22Rv1 (cell line): ENCODE measurements around the gene NXPE4.
"Not testable (repeated sequence)": the region's sequence is repeated elsewhere in the genome, so short reads cannot be mapped to it uniquely, and the experiment has no call there.

Experiments used
- H3K27ac ChIP-seq: fragments of 450-650 bp; 2 replicates; pipeline ENCODE4 v1.5.1; 2017
- ZFX ChIP-seq: fragments of 450-650 bp; IDR thresholded peaks from 2 replicates; pipeline ENCODE4 v1.6.1; 2017; ENCODE audit warnings: antibody characterized with exemption, borderline replicate concordance
- TF ChIP-seq, protein P1 (sequence below): fragments of 450-650 bp; IDR thresholded peaks from 2 replicates; pipeline ENCODE4 v1.5.1; 2017; ENCODE audit warnings: mild to moderate bottlenecking

NXPE4 gene

DNA sequence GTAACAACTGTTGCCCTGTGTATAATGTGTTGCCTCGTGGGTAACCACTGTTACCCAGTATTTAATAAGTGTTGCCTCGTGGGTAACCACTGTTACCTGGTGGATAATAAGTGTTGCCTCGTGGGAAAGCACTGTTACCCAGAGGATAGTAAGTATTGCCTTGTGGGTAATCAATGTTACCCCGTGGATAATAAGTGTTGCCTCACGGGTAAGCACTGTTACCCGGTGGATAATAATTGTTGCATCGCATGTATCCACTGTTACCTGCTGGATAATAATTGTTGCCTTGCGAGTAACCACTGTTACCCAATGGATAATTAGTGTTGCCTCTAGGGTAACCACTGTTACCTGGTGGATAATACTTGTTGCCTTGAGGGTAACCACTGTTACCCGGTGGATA is 17.1 kb upstream of the NXPE4 start:
- no peak for TF ChIP-seq ZFX
- TF ChIP-seq, protein P1, sequence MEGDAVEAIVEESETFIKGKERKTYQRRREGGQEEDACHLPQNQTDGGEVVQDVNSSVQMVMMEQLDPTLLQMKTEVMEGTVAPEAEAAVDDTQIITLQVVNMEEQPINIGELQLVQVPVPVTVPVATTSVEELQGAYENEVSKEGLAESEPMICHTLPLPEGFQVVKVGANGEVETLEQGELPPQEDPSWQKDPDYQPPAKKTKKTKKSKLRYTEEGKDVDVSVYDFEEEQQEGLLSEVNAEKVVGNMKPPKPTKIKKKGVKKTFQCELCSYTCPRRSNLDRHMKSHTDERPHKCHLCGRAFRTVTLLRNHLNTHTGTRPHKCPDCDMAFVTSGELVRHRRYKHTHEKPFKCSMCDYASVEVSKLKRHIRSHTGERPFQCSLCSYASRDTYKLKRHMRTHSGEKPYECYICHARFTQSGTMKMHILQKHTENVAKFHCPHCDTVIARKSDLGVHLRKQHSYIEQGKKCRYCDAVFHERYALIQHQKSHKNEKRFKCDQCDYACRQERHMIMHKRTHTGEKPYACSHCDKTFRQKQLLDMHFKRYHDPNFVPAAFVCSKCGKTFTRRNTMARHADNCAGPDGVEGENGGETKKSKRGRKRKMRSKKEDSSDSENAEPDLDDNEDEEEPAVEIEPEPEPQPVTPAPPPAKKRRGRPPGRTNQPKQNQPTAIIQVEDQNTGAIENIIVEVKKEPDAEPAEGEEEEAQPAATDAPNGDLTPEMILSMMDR, result no peak
- no peak overlapping the region for H3K27ac ChIP-seq

DNA sequence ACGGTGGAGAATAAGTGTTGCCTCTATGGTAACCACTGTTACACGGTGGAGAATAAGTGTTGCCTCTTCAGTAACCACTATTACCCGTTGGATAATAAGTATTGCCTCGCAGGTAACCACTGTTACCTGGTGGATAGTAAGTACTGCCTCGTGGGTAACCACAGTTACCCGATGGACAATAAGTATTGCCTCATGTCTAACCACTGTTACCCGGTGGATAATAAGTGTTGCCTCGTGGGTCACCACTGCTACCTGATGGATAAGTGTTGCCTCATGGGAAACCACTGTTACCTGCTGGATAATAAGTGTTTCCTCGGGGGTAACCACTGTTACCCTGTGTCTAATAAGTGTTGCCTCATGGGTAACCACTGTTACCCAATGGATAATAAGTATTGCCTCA is 16.6 kb upstream of the NXPE4 start:
- H3K27ac ChIP-seq, result not testable (repeated sequence)

DNA sequence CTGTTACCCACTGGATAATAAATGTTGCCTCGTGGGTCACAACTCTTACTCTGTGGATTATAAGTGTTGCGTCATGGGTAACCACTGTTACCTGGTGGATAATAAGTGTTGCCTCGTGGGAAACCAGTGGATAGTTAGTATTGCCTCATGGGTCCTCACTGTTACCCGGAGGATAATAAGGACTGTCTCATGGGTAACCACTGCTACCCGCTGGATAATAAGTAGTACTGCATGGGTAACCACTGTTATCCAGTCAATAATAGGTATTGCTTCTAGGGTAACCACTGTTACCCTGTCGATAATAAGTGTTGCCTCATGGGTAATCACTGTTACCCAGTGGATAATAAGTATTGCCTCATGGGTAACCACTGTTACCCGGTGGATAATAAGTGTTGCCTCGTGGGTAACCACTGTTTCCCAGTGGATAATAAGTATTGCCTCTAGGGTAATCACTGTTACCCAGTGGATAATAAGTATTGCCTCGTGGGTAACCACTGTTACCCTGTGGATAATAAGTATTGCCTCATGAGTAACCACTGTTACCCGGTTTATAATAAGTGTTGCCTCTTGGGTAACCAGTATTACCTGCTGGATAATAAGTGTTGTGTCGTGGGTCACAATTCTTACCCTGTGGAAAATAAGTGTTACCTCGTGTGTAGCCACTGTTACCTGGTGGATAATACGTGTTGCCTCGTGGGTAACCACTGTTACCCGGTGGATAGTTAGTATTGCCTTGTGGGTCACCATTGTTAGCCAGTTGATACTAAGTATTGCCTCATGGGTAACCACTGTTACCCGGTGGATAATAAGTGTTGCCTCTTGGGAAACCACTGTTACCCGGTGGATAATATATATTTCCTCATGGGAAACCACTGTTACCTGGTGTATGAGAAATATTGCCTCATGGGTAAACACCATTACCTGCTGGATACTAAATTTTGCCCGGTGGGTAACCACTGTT is 15.7 kb upstream of the NXPE4 start:
- TF ChIP-seq, protein P1, result no peak
- no peak for TF ChIP-seq ZFX
- no peak overlapping the region for H3K27ac ChIP-seq

DNA sequence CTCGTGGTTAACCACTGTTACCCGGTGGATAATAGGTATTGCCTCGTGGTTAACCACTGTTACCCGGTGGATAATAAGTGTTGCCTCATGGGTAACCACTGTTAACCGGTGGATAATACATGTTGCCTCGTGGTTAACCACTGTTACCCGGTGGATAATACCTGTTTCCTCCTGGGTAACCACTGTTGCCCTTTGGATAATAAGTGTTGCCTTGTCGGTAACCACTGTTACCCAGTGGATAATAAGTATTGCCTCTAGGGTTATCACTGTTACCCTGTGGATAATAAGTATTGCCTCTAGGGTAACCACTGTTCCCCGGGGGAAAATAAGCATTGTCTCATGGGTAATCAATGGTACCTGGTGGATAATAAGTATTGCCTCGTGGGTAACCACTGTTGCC is 15.0 kb upstream of the NXPE4 start:
- TF ChIP-seq, protein P1, result no peak
- no peak for TF ChIP-seq ZFX
- H3K27ac ChIP-seq, result no peak overlapping the region

DNA sequence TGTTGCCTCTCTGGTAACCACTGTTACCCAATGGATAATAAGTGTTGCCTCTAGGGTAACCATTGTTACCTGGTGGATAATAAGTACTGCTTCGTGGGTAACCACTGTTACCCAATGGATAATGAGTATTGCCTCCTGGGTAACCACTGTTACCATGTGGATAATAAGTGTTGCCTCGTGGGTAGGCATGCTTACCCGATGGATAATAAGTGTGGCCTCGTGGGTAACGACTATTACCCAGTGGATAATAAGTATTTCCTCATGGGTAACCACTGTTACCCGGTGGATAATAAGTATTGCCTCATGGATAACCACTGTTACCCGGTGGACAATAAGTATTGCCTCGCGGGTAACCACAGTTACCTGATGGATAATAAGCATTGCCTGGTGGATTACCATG is 13.8 kb upstream of the NXPE4 start:
- H3K27ac ChIP-seq, result no peak overlapping the region
- no peak for TF ChIP-seq ZFX
- TF ChIP-seq, protein P1, result no peak

DNA sequence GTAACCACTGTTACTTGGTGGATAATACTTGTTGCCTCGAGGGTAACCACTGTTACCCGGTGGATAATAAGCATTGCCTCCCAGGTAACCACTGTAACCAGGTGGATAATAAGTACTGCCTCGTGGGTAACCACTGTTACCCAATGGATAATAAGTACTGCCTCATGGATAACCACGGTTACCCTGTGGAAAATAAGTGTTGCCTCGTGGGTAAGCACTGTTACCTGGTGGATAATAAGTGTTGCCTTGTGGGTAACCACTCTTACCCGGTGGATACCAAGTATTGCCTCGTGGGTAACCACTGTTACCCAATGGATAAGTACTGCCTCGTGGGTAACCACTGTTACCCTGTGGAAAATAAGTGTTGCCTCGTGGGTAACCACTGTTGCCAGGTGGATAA is 13.0 kb upstream of the NXPE4 start:
- H3K27ac ChIP-seq, result not testable (repeated sequence)

DNA sequence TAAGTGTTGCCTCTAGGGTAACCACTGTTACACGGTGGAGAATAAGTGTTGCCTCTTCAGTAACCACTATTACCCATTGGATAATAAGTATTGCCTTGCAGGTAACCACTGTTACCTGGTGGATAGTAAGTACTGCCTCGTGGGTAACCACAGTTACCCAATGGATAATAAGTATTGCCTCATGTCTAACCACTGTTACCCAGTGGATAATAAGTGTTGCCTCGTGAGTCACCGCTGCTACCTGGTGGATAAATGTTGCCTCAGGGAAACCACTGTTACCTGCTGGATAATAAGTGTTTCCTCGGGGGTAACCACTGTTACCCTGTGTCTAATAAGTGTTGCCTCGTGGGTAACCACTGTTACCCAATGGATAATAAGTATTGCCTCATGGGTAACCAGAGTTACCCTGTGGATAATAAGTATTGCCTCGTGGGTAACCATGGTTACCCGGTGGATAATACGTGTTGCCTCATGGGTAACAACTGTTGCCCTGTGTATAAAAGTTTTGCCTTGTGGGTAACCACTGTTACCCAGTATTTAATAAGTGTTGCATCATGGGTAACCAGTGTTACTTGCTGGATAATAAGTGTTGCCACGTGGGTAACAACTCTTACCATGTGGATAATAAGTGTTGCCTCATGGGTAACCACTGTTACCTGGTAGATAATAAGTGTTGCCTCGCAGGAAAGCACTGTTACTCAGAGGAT is 12.3 kb upstream of the NXPE4 start:
- TF ChIP-seq, protein P1, result no peak
- no peak for TF ChIP-seq ZFX
- H3K27ac ChIP-seq, result no peak overlapping the region

DNA sequence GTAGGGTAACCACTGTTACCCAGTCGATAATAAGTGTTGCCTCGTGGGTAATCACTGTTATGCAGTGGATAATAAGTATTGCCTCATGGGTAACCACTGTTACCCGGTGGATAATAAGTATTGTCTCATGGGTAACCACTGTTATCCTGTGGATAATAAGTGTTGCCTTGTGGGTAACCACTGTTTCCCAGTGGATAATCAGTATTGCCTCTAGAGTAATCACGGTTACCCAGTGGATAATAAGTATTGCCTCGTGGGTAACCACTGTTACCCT is 11.2 kb upstream of the NXPE4 start:
- not testable (repeated sequence) for H3K27ac ChIP-seq
